Ascending aorta (tissue), 2 donors: ENCODE measurements around the gene CEP112. TPM values are rescaled to one million over a fixed set of nuclear protein-coding genes. Genes with fewer than 3 reads are reported as not detected.
"Not testable (repeated sequence)": the region's sequence is repeated elsewhere in the genome, so short reads cannot be mapped to it uniquely, and the experiment has no call there.

Experiments used
- DNase-seq, 2 donors: peaks; one replicate each; pipeline ENCODE4 v3.0.0-alpha.2; 2019; ENCODE audit warnings: low spot score in 2 of 2
- H3K27ac ChIP-seq, 2 donors: fragments of 200-600 bp; sonication (generic); one replicate each; pipeline ENCODE4 v1.5.1; 2016 to 2017; ENCODE audit warnings: mild to moderate bottlenecking in 1 of 2
- H3K27me3 ChIP-seq: fragments of 200-600 bp; sonication (generic); one replicate; pipeline ENCODE4 v1.5.1; 2017
- H3K36me3 ChIP-seq, 2 donors: fragments of 200-600 bp; sonication (generic); one replicate each; pipeline ENCODE4 v1.5.1; 2016
- H3K4me1 ChIP-seq, 2 donors: fragments of 200-600 bp; sonication (generic); one replicate each; pipeline ENCODE4 v1.5.1; 2016 to 2017; ENCODE audit warnings: mild to moderate bottlenecking in 1 of 2
- H3K4me3 ChIP-seq, 2 donors: fragments of 200-600 bp; sonication (generic); one replicate each; pipeline ENCODE4 v1.5.1; 2016 to 2017; ENCODE audit warnings: mild to moderate bottlenecking in 1 of 2
- H3K9me3 ChIP-seq, 2 donors: fragments of 200-600 bp; sonication (generic); one replicate each; pipeline ENCODE4 v1.5.1; 2016
- CTCF ChIP-seq, 3 experiments: fragments of 200-600 bp in 2 of 3; fragments of 450-650 bp in 1 of 3; sonication (generic) in 2 of 3; IDR thresholded peaks; one replicate each; pipeline ENCODE4 v1.5.1; 2016 to 2019; ENCODE audit warnings: antibody characterized with exemption in 3 of 3, mild to moderate bottlenecking in 1 of 3, moderate library complexity in 1 of 3
- intact Hi-C: fragments of 100-400 bp; cut with DNase I; formaldehyde crosslinking; loops from one replicate; pipeline ENCODE4 v1.15.1; 2023
- total RNA-seq: library from RNA; depleted of rRNA; stranded (reverse); fragments of >200 nt; gene quantifications from one replicate; pipeline ENCODE4 v1.1.0, GENCODE V29; 2016

The CEP112 gene
- total RNA-seq, 1 donor from 2014 or later, result 11.4 TPM

- peaks cover 0 to 9% of the 10 kb centered on the region in 2 donors for H3K9me3 ChIP-seq
- TF ChIP-seq CTCF (IDR thresholded peaks at IDR 0.05), result no peak
- DNase-seq, result no peak
- no peaks in the 10 kb centered on the region for H3K36me3 ChIP-seq
- H3K4me1 ChIP-seq, result no peaks in the 10 kb centered on the region
- H3K27me3 ChIP-seq, result no peaks in the 10 kb centered on the region
- H3K27ac ChIP-seq, result no peak overlapping the region
- intact Hi-C loops, result no loop called here
- H3K4me3 ChIP-seq, result no peak overlapping the region
Observed at GRCh38 chr17:65841089-65841488, 350.8 kb downstream of the CEP112 start.

GRCh38 chr17:65837232-65837631 is 354.7 kb downstream of the CEP112 start:
- H3K27me3 ChIP-seq, DNase-seq, intact Hi-C loops, H3K27ac ChIP-seq, H3K36me3 ChIP-seq, H3K4me1 ChIP-seq, H3K4me3 ChIP-seq: not testable (repeated sequence)
- peaks cover 7 to 24% of the 10 kb centered on the region in 2 donors for H3K9me3 ChIP-seq

- Histone ChIP-seq H3K36me3 (no peaks in the 10 kb centered on the region), H3K4me1 (no peaks in the 10 kb centered on the region), H3K27ac (no peak overlapping the region), H3K4me3 (no peak overlapping the region), H3K9me3 (peaks cover 8 to 29% of the 10 kb centered on the region in 2 donors), H3K27me3 (no peaks in the 10 kb centered on the region)
- TF ChIP-seq CTCF (IDR thresholded peaks at IDR 0.05), result no peak
- intact Hi-C loops, result no loop called here
- no peak for DNase-seq
Observed at GRCh38 chr17:65833214-65833613, 358.7 kb downstream of the CEP112 start.

- Histone ChIP-seq H3K36me3 (no peaks in the 10 kb centered on the region), H3K27ac (no peak overlapping the region), H3K4me3 (no peak overlapping the region), H3K27me3 (no peaks in the 10 kb centered on the region), H3K4me1 (no peaks in the 10 kb centered on the region), H3K9me3 (peaks cover 8 to 31% of the 10 kb centered on the region in 2 donors)
- no peak for TF ChIP-seq CTCF (IDR thresholded peaks at IDR 0.05)
- DNase-seq, result no peak
- intact Hi-C loops, result no loop called here
Observed at GRCh38 chr17:65830356-65830755, 361.6 kb downstream of the CEP112 start.

- DNase-seq, H3K4me1 ChIP-seq, H3K27ac ChIP-seq, intact Hi-C loops, H3K36me3 ChIP-seq, H3K27me3 ChIP-seq, H3K4me3 ChIP-seq: not testable (repeated sequence)
- H3K9me3 ChIP-seq, result peaks cover 0 to 16% of the 10 kb centered on the region in 2 donors
Observed at GRCh38 chr17:65826577-65826976, 365.4 kb downstream of the CEP112 start.

GRCh38 chr17:65824901-65825300 is 367.0 kb downstream of the CEP112 start:
- no peaks in the 10 kb centered on the region for H3K36me3 ChIP-seq
- DNase-seq, result no peak
- H3K9me3 ChIP-seq, result peaks cover 0 to 13% of the 10 kb centered on the region in 2 donors
- intact Hi-C loops, result no loop called here
- no peak for TF ChIP-seq CTCF (IDR thresholded peaks at IDR 0.05)
- no peak overlapping the region for H3K4me3 ChIP-seq
- H3K27me3 ChIP-seq, result no peaks in the 10 kb centered on the region
- H3K27ac ChIP-seq, result no peak overlapping the region
- H3K4me1 ChIP-seq, result no peaks in the 10 kb centered on the region

- H3K27me3 ChIP-seq, result no peaks in the 10 kb centered on the region
- peaks cover 0 to 7% of the 10 kb centered on the region in 2 donors for H3K9me3 ChIP-seq
- no peak overlapping the region for H3K4me3 ChIP-seq
- no peaks in the 10 kb centered on the region for H3K36me3 ChIP-seq
- no peaks in the 10 kb centered on the region for H3K4me1 ChIP-seq
- intact Hi-C loops, result no loop called here
- no peak for TF ChIP-seq CTCF (IDR thresholded peaks at IDR 0.05)
- H3K27ac ChIP-seq, result no peak overlapping the region
- no peak for DNase-seq
Observed at GRCh38 chr17:65823713-65824112, 368.2 kb downstream of the CEP112 start.
